CD4-positive, alpha-beta T cell (primary cell): ENCODE results near the gene TCAP. TPM values are rescaled to one million over a fixed set of nuclear protein-coding genes. Genes with fewer than 3 reads are reported as not detected.

Experiments
- ATAC-seq: fragments of 200-7000 bp; cut with Tn5 transposase; one replicate; pipeline ENCODE4 v1.10.0; 2022; ENCODE audit warnings: mild to moderate bottlenecking; ENCODE audit not compliant: poor library complexity
- CTCF ChIA-PET: fragments of 350-600 bp; sonication (Branson Sonifier 250); formaldehyde crosslinking; loops from one replicate; lab custom pipeline; 2021; ENCODE audit warnings: antibody characterized with exemption, inconsistent platforms; lab: Charles Lee
- POLR2A ChIA-PET: fragments of 350-600 bp; sonication (Branson Sonifier 250); formaldehyde crosslinking; loops from one replicate; lab custom pipeline; 2021; ENCODE audit warnings: antibody characterized with exemption, inconsistent platforms; lab: Charles Lee
- DNase-seq, 14 experiments: peaks; one replicate each; pipeline ENCODE4 v3.0.0-alpha.2; 2013 to 2020; ENCODE audit warnings: mixed read lengths in 2 of 14
- H3K27ac ChIP-seq, 2 donors: one replicate each; pipeline versions ENCODE4 v1.5.1 to v1.7.0; 2013; ENCODE audit warnings: low read length in 2 of 2, low read depth in 1 of 2, mild to moderate bottlenecking in 1 of 2
- H3K27me3 ChIP-seq, 2 experiments: 1 replicate in 1 of 2; 2 replicates in 1 of 2; pipeline versions ENCODE4 v1.6.1 to v1.7.0; 2013; ENCODE audit warnings: low read length in 2 of 2, control low read depth in 1 of 2, mild to moderate bottlenecking in 1 of 2, moderate library complexity in 1 of 2; ENCODE audit not compliant: insufficient read depth in 2 of 2, control insufficient read depth in 1 of 2
- H3K36me3 ChIP-seq: one replicate; pipeline ENCODE4 v1.6.1; 2013; ENCODE audit warnings: low read length, control low read depth; ENCODE audit not compliant: insufficient read depth
- H3K4me1 ChIP-seq: one replicate; pipeline ENCODE4 v1.6.1; 2013; ENCODE audit warnings: low read length, control low read depth; ENCODE audit not compliant: insufficient read depth
- H3K4me3 ChIP-seq: one replicate; pipeline ENCODE4 v1.5.1; 2013; ENCODE audit warnings: mild to moderate bottlenecking, low read length, moderate library complexity
- H3K9me3 ChIP-seq, 2 experiments: 1 replicate in 1 of 2; 2 replicates in 1 of 2; pipeline versions ENCODE4 v1.6.1 to v1.7.0; 2013; ENCODE audit warnings: low read length in 2 of 2, mild to moderate bottlenecking in 2 of 2, control low read depth in 1 of 2, moderate library complexity in 1 of 2; ENCODE audit not compliant: control insufficient read depth in 1 of 2, insufficient read depth in 1 of 2
- H3K27ac Mint-ChIP-seq: one replicate; pipeline ENCODE4 v1.8.0; 2020; ENCODE audit warnings: mixed read lengths
- H3K27me3 Mint-ChIP-seq: one replicate; pipeline ENCODE4 v1.8.0; 2021; ENCODE audit warnings: mixed read lengths
- H3K36me3 Mint-ChIP-seq: one replicate; pipeline ENCODE4 v1.8.0; 2021; ENCODE audit warnings: low read depth, mixed read lengths
- H3K4me1 Mint-ChIP-seq: one replicate; pipeline ENCODE4 v1.8.0; 2021; ENCODE audit warnings: low read depth, mixed read lengths
- H3K4me3 Mint-ChIP-seq: one replicate; pipeline ENCODE4 v1.8.0; 2020; ENCODE audit warnings: mild to moderate bottlenecking, mixed read lengths
- H3K9me3 Mint-ChIP-seq: one replicate; pipeline ENCODE4 v1.8.0; 2020; ENCODE audit warnings: mixed read lengths
- intact Hi-C, 2 experiments: fragments of 100-400 bp; cut with DNase I in 1 of 2; cut with micrococcal nuclease in 1 of 2; formaldehyde crosslinking; loops; one replicate each; pipeline versions ENCODE4 v1.15.1 to v1.9.0; 2023 to 2025; cut with DNase I, micrococcal nuclease
- total RNA-seq, 174 experiments: library from RNA in 2 of 174; stranded (reverse) in 2 of 174; gene quantifications; one replicate each; pipeline ENCODE4 v1.2.3 and lab custom pipeline; 2021 to 2026
- TF ChIP-seq, protein P1 (sequence below): fragments of 200-600 bp; IDR thresholded peaks from one replicate; pipeline ENCODE4 v1.8.0; 2022; ENCODE audit warnings: antibody characterized with exemption, mild to moderate bottlenecking

Gene TCAP
- total RNA-seq, 2 experiments from 2014 or later = 6.4 TPM

DNA sequence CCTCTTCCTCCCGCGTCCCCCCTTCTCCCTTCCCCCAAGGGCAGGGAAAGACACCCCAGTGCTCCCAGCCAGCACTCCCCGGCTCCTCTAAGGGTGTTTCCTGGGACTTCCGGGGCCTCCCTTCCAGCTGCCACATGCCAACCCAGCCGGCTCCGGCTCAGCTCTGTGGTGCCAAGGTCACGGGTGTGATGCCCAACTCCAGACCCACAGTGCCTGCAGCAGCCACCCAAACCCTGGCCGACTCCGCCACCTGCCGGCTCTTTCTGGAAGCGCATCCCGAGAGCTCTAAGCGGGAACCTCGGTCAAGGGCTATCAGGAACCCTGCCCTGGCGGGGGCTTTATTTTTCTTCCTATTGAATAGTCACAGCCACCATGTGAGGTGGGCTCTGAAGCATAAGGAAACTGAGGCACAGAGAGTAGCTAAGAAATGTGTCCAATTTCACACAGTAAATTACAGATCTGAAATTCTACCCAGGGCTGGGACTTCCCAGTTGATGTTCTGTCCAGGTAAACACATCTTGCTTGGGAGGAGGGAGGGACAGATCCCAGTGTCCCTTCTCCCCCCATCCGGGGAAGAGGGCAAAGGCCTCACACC is 41.7 kb upstream of the TCAP start:
- POLR2A ChIA-PET = interaction anchor here (0.6 to 1.8 kb wide), 6 partner anchors 8 to 357 kb away, joined by 3 to 10 read pairs (median 4); partner anchors contain the start of genes IKZF3, PSMD3 and STARD3
- no peaks in the 10 kb centered on the region for H3K36me3 Mint-ChIP-seq
- intact Hi-C loops = loop anchor here (1.0 to 10.0 kb wide), 8 partner anchors 13 to 354 kb away; partner anchors contain the start of genes IKZF3 (in 2 of the 2), MIEN1 (in 1 of the 2), PNMT (in 1 of the 2) and STARD3 (in 1 of the 2)
- peak; percentile 63 for ATAC-seq
- peaks cover 29 to 30% of the 10 kb centered on the region in 2 experiments for H3K27me3 ChIP-seq
- no peaks in the 10 kb centered on the region for H3K36me3 ChIP-seq
- peaks cover 25% of the 10 kb centered on the region for H3K4me1 Mint-ChIP-seq
- peaks cover 40% of the 10 kb centered on the region for H3K27me3 Mint-ChIP-seq
- peaks cover 0 to 7% of the 10 kb centered on the region in 2 experiments for H3K9me3 ChIP-seq
- H3K9me3 Mint-ChIP-seq = no peaks in the 10 kb centered on the region
- H3K27ac ChIP-seq = no peak overlapping the region
- peak; percentile 73 to 91 (median 84) for DNase-seq
- H3K4me1 ChIP-seq = peaks cover 44% of the 10 kb centered on the region
- CTCF ChIA-PET = interaction anchor here (0.6 to 3.6 kb wide), 24 partner anchors 9 to 651 kb away, joined by 3 to 66 read pairs (median 4); partner anchors contain the start of genes CDK12, MIEN1, PNMT and STARD3
- TF ChIP-seq, protein P1, sequence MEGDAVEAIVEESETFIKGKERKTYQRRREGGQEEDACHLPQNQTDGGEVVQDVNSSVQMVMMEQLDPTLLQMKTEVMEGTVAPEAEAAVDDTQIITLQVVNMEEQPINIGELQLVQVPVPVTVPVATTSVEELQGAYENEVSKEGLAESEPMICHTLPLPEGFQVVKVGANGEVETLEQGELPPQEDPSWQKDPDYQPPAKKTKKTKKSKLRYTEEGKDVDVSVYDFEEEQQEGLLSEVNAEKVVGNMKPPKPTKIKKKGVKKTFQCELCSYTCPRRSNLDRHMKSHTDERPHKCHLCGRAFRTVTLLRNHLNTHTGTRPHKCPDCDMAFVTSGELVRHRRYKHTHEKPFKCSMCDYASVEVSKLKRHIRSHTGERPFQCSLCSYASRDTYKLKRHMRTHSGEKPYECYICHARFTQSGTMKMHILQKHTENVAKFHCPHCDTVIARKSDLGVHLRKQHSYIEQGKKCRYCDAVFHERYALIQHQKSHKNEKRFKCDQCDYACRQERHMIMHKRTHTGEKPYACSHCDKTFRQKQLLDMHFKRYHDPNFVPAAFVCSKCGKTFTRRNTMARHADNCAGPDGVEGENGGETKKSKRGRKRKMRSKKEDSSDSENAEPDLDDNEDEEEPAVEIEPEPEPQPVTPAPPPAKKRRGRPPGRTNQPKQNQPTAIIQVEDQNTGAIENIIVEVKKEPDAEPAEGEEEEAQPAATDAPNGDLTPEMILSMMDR = peak; percentile 92
- H3K4me3 ChIP-seq = no peak overlapping the region
- peak overlapping the region; percentile 68 for H3K4me3 Mint-ChIP-seq
- no peak overlapping the region for H3K27ac Mint-ChIP-seq

DNA sequence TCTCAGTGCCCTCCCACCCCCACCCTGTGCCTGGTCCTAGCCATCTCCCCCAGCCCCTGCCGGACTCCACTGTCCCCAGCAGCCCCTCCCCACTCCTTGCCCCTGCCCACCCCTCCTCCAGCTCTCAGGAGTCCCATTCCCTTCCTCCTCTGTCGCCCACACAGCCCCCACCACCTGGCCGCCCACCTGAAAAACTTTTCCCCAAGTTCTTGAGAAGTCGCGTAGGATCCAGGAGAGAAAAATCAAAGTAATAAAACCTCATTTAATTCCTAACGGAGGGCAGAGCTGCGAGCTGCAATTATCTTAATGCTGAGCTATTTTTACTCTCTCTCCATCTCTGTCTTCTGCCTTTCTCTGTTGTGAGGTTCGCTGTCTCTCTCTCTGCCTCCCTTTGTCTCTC is 40.8 kb upstream of the TCAP start:
- H3K4me1 ChIP-seq = peaks cover 37% of the 10 kb centered on the region
- TF ChIP-seq, protein P1 = no peak
- ATAC-seq (no peak), DNase-seq (no peak)
- H3K9me3 ChIP-seq = peaks cover 0 to 7% of the 10 kb centered on the region in 2 experiments
- Mint-ChIP-seq H3K9me3 (no peaks in the 10 kb centered on the region), H3K27me3 (peaks cover 45% of the 10 kb centered on the region), H3K27ac (no peak overlapping the region), H3K4me1 (peaks cover 25% of the 10 kb centered on the region), H3K36me3 (no peaks in the 10 kb centered on the region), H3K4me3 (no peak overlapping the region)
- no peak overlapping the region for H3K27ac ChIP-seq
- no peak overlapping the region for H3K4me3 ChIP-seq
- H3K27me3 ChIP-seq = peaks cover 30 to 36% of the 10 kb centered on the region in 2 experiments
- ChIA-PET CTCF (interaction anchor here (3.6 kb wide), 1 partner anchor 22 kb away, joined by 20 read pairs; no protein-coding TSS in a partner anchor), POLR2A (no interaction called here)
- intact Hi-C loops = loop anchor here (5.0 to 10.0 kb wide), 3 partner anchors 108 to 353 kb away; partner anchors contain the start of genes IKZF3 (in 1 of the 2), MIEN1 (in 1 of the 2) and ZPBP2 (in 1 of the 2)
- H3K36me3 ChIP-seq = no peaks in the 10 kb centered on the region

DNA sequence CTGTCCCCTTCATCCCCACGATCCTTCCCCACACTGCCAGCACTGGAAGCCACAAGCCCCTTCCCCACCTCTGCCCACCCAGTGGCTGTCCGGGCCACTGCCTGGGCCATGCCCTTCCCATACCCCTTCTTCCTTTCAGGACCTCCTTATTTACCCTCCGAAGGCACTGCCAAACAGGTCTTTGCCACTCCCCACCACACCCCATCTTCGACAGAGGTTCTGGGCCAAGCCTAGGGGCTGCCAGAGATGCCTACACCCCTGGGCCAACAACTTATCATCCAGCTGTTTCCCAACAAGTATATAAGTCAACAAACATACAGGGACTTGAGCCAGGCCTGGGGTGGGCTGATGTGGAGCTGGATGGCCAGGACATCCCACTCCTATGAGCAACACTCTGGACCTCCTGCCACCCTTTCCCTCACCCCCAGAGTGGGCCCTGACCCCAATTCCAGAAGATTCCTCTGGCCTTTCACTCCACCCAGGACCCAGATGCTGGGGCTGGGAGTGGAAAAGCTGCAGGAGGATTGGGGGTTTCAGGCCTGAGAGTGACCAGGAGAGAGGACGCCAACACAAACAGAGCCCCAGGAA is 39.9 kb upstream of the TCAP start:
- H3K27me3 ChIP-seq = peaks cover 30 to 36% of the 10 kb centered on the region in 2 experiments
- ChIA-PET POLR2A (no interaction called here), CTCF (no interaction called here)
- no peak for DNase-seq
- no peak overlapping the region for H3K4me3 ChIP-seq
- TF ChIP-seq, protein P1 = no peak
- peaks cover 45% of the 10 kb centered on the region for H3K27me3 Mint-ChIP-seq
- peak overlapping the region; percentile 20 for H3K4me3 Mint-ChIP-seq
- no peak overlapping the region for H3K27ac Mint-ChIP-seq
- peaks cover 0 to 7% of the 10 kb centered on the region in 2 experiments for H3K9me3 ChIP-seq
- H3K4me1 ChIP-seq = peaks cover 37% of the 10 kb centered on the region
- intact Hi-C loops = loop anchor here in 1 of 2 experiments (10.0 kb wide), 1 partner anchor 240 kb away; the partner anchor contains the start of genes IKZF3 and ZPBP2
- no peaks in the 10 kb centered on the region for H3K9me3 Mint-ChIP-seq
- no peaks in the 10 kb centered on the region for H3K36me3 Mint-ChIP-seq
- H3K36me3 ChIP-seq = no peaks in the 10 kb centered on the region
- H3K4me1 Mint-ChIP-seq = peaks cover 25% of the 10 kb centered on the region
- H3K27ac ChIP-seq = no peak overlapping the region
- ATAC-seq = no peak
